GM12892 (cell line): Measurements from ENCODE around the gene YTHDC1.

Source experiments
- POLR2A ChIP-seq: IDR thresholded peaks from 2 replicates; pipeline ENCODE4 v1.6.1; 2011; ENCODE audit warnings: low read depth, low read length, control low read depth
- TAF1 ChIP-seq: IDR thresholded peaks from 2 replicates; pipeline ENCODE4 v1.6.1; 2011; ENCODE audit warnings: low read depth, mild to moderate bottlenecking, control low read depth, low read length, borderline replicate concordance

GRCh38 chr4:68299492-68300457, 50.1 kb downstream of the YTHDC1 start:
- TF ChIP-seq POLR2A: no peak
- TF ChIP-seq TAF1: no peak
